ENCODE results near the gene KPNA2.

KPNA2 gene

GRCh38 chr17:68035523-68036303 is at the start of gene KPNA2:
Gene KPNA2, plus strand, starts transcription at chr17:68035735. Its CDS starts 1,398 bp downstream, at chr17:68037133.
- Histone ChIP-seq H3K9me3 (no peaks in the 10 kb centered on the region), H3K36me3 (no peaks in the 10 kb centered on the region), H3K27ac (peak within 1 kb of the TSS; percentile 63), H3K4me1 (ENCODE audit: control insufficient read depth in 1 of 2, insufficient read depth in 1 of 2, low read depth in 1 of 2, low read length in 1 of 2) (peaks cover 17 to 18% of the 10 kb centered on the region in 2 experiments), H3K27me3 (no peaks in the 10 kb centered on the region), H3K4me3 (ENCODE audit: low read depth in 1 of 2, low read length in 1 of 2) (peak within 1 kb of the TSS; percentile 96 to 98)
- peak; percentile 40 for TF ChIP-seq CTCF (IDR thresholded peaks at IDR 0.05)

- TF ChIP-seq CTCF (IDR thresholded peaks at IDR 0.05): no peak
- H3K4me3 ChIP-seq (ENCODE audit: low read depth in 1 of 2, low read length in 1 of 2): no peak overlapping the region
- peaks cover 23 to 24% of the 10 kb centered on the region in 2 experiments for H3K4me1 ChIP-seq (ENCODE audit: control insufficient read depth in 1 of 2, insufficient read depth in 1 of 2, low read depth in 1 of 2, low read length in 1 of 2)
- no peak overlapping the region for H3K27ac ChIP-seq
- no peaks in the 10 kb centered on the region for H3K9me3 ChIP-seq
- peaks cover 20% of the 10 kb centered on the region for H3K27me3 ChIP-seq
- H3K36me3 ChIP-seq: no peaks in the 10 kb centered on the region
Observed at GRCh38 chr17:67990909-67991308, 44.6 kb upstream of the KPNA2 start.

GRCh38 chr17:67992548-67993152 is 42.9 kb upstream of the KPNA2 start:
- no peak for TF ChIP-seq CTCF (IDR thresholded peaks at IDR 0.05)
- peak overlapping the region; percentile 85 for H3K27ac ChIP-seq
- no peaks in the 10 kb centered on the region for H3K9me3 ChIP-seq

GRCh38 chr17:67993153-67993997 is 42.2 kb upstream of the KPNA2 start:
- TF ChIP-seq CTCF (IDR thresholded peaks at IDR 0.05): no peak
- H3K4me3 ChIP-seq (ENCODE audit: low read depth in 1 of 2, low read length in 1 of 2): peak overlapping the region; percentile 63 to 71
- peak overlapping the region; percentile 85 for H3K27ac ChIP-seq
- H3K36me3 ChIP-seq: no peaks in the 10 kb centered on the region
- peaks cover 44% of the 10 kb centered on the region for H3K27me3 ChIP-seq
- no peaks in the 10 kb centered on the region for H3K9me3 ChIP-seq
- peaks cover 30 to 32% of the 10 kb centered on the region in 2 experiments for H3K4me1 ChIP-seq (ENCODE audit: control insufficient read depth in 1 of 2, insufficient read depth in 1 of 2, low read depth in 1 of 2, low read length in 1 of 2)

More at GRCh38 chr17:67992548-67993152, 42.9 kb upstream of the KPNA2 start:
- Histone ChIP-seq H3K4me3 (ENCODE audit: low read depth in 1 of 2, low read length in 1 of 2) (peak overlapping the region; percentile 63 to 68), H3K27me3 (peaks cover 38% of the 10 kb centered on the region), H3K36me3 (no peaks in the 10 kb centered on the region), H3K4me1 (ENCODE audit: control insufficient read depth in 1 of 2, insufficient read depth in 1 of 2, low read depth in 1 of 2, low read length in 1 of 2) (peaks cover 30 to 32% of the 10 kb centered on the region in 2 experiments)

- Histone ChIP-seq H3K4me1 (ENCODE audit: control insufficient read depth in 1 of 2, insufficient read depth in 1 of 2, low read depth in 1 of 2, low read length in 1 of 2) (peaks cover 30 to 32% of the 10 kb centered on the region in 2 experiments), H3K36me3 (no peaks in the 10 kb centered on the region), H3K9me3 (no peaks in the 10 kb centered on the region), H3K27ac (peak overlapping the region; percentile 73), H3K4me3 (ENCODE audit: low read depth in 1 of 2, low read length in 1 of 2) (peak overlapping the region; percentile 63 to 71), H3K27me3 (peaks cover 50% of the 10 kb centered on the region)
- TF ChIP-seq CTCF (IDR thresholded peaks at IDR 0.05): no peak
Observed at GRCh38 chr17:67993998-67994361, 41.6 kb upstream of the KPNA2 start.

Data from neutrophil (primary cell).